HepG2 (cell line): ENCODE measurements around the gene PHF13. TPM values are rescaled to one million over a fixed set of nuclear protein-coding genes. Genes with fewer than 3 reads are reported as not detected.

Experiments
- ISL2 ChIP-seq: sonication (generic); formaldehyde crosslinking; IDR thresholded peaks from 2 replicates; pipeline ENCODE4 v1.5.0; 2020; ENCODE audit warnings: missing genetic modification reagents
- JARID2 ChIP-seq: sonication (generic); formaldehyde crosslinking; IDR thresholded peaks from 2 replicates; pipeline ENCODE4 v1.8.1; 2023; ENCODE audit warnings: missing genetic modification reagents, inconsistent platforms; ENCODE audit not compliant: insufficient replicate concordance
- KAT7 ChIP-seq: IDR thresholded peaks from 2 replicates; pipeline ENCODE4 v1.6.1; 2018; ENCODE audit warnings: borderline replicate concordance, missing compliant biosample characterization
- KDM3A ChIP-seq: IDR thresholded peaks from 2 replicates; pipeline ENCODE4 v1.6.1; 2018; ENCODE audit warnings: low read depth, missing compliant biosample characterization
- NR3C1 ChIP-seq: sonication (generic); formaldehyde crosslinking; IDR thresholded peaks from 2 replicates; pipeline ENCODE4 v1.4.0; 2020; ENCODE audit warnings: missing genetic modification reagents
- SOX6 ChIP-seq, 2 experiments: fragments of 450-650 bp in 1 of 2; sonication (generic) in 1 of 2; formaldehyde crosslinking in 1 of 2; IDR thresholded peaks; 2 replicates each; pipeline versions ENCODE4 v1.4.0 to v1.6.1; 2017 to 2020; ENCODE audit warnings: antibody characterized with exemption in 1 of 2, mild to moderate bottlenecking in 1 of 2, missing genetic modification reagents in 1 of 2
- ZFP62 ChIP-seq: sonication (generic); formaldehyde crosslinking; IDR thresholded peaks from 2 replicates; pipeline ENCODE4 v1.4.0; 2020; ENCODE audit warnings: missing genetic modification reagents
- ZNF749 ChIP-seq: sonication (generic); formaldehyde crosslinking; IDR thresholded peaks from 2 replicates; pipeline ENCODE4 v1.8.0; 2022; ENCODE audit warnings: mild to moderate bottlenecking, missing genetic modification reagents, moderate library complexity, borderline replicate concordance
- ZNF773 ChIP-seq: sonication (generic); formaldehyde crosslinking; IDR thresholded peaks from 2 replicates; pipeline ENCODE4 v1.4.0; 2020; ENCODE audit warnings: missing genetic modification reagents, borderline replicate concordance
- polyA plus RNA-seq, 8 experiments: library from polyadenylated mRNA; depleted of rRNA in 3 of 8; stranded (reverse) in 7 of 8; unstranded in 1 of 8; fragments of >200 nt; fragmentation: Illumina TruSeq in 4 of 8; extraction: Trizol in 4 of 8; gene quantifications; 2 replicates each; pipeline versions ENCODE4 v1.2.1 to v1.2.3, GENCODE V29; 2011 to 2016; ENCODE audit warnings: low read depth in 4 of 8, missing spikeins in 1 of 8, mixed read lengths in 1 of 8; ENCODE audit not compliant: insufficient read depth in 1 of 8
- total RNA-seq, 5 experiments: library from RNA; depleted of rRNA; stranded (reverse); fragments of >200 nt; fragmentation: Illumina TruSeq; extraction: Trizol; gene quantifications; 2 replicates each; pipeline ENCODE4 v1.2.3, GENCODE V29; 2016; ENCODE audit warnings: low read depth in 1 of 5
- TF ChIP-seq, protein P1 (sequence below): sonication (generic); formaldehyde crosslinking; IDR thresholded peaks from 2 replicates; pipeline ENCODE4 v1.4.0; 2020; ENCODE audit warnings: mild to moderate bottlenecking, missing genetic modification reagents
- TF ChIP-seq, protein P2 (sequence below): sonication (generic); formaldehyde crosslinking; IDR thresholded peaks from 2 replicates; pipeline ENCODE4 v1.4.0; 2020; ENCODE audit warnings: mild to moderate bottlenecking, low read depth, missing genetic modification reagents
- TF ChIP-seq, protein P3 (sequence below): sonication (generic); formaldehyde crosslinking; IDR thresholded peaks from 2 replicates; pipeline ENCODE4 v1.9.0; 2021; ENCODE audit warnings: missing genetic modification reagents, borderline replicate concordance
- TF ChIP-seq, protein P4 (sequence below): sonication (generic); formaldehyde crosslinking; IDR thresholded peaks from 2 replicates; pipeline ENCODE4 v1.5.0; 2020; ENCODE audit warnings: mild to moderate bottlenecking, missing genetic modification reagents, borderline replicate concordance

The PHF13 gene
- total and polyA plus RNA-seq, 2 of the 13 experiments (the other 11 are each of a cell fraction or from before 2014, with no cell fraction given), result 4.7 to 7.4 TPM

DNA sequence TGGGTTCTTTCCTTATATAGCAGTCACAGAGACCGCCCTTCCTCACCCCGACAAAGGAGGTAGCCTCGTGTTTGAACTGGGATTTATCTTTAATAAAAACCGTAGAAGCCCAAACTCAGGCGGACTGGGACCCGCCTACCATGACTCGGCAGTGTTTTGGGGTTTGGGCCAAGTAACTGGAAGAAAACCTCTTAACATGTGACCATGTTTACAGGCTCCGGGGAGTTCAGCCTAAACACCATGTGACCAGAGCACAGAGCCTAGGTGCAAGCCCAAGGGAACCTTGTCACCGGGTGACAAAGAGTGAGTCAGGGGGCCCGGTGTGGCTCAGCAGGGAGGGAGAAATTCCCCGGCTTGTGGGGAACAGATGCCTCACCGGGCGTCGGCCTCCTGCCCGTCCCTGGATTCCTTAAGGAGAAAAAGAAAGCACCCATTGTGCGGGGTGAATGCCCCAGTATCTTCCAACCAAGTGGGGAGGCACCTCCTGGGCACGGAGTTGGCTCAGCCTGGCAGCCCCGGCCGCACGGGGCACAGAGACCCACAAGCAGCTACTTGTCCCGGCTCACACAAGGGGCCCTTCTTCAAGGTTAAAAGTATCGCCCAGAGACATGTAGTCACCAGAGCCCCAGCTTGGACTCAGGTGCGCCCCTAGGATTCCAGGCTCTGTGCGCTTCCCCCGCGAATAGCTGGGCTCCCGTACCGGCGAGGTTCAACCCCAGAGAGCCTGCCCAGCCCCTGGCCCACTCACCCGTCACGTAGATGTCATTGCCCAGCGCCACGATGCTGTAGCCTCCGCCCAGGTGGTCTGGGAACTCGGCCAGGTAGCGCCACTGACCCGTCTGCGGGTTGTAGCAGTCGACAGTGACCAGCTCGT, 12.2 kb upstream of the PHF13 start (continued):
- no peak for TF ChIP-seq SOX6 (IDR thresholded peaks at IDR 0.05)
- TF ChIP-seq SOX6 (CRISPR knock-in tag; IDR thresholded peaks at IDR 0.05), result peak; percentile 20; the same call in 1 of the 2 replicates
- TF ChIP-seq KDM3A (CRISPR knock-in tag), result no peak
- TF ChIP-seq, protein P1, sequence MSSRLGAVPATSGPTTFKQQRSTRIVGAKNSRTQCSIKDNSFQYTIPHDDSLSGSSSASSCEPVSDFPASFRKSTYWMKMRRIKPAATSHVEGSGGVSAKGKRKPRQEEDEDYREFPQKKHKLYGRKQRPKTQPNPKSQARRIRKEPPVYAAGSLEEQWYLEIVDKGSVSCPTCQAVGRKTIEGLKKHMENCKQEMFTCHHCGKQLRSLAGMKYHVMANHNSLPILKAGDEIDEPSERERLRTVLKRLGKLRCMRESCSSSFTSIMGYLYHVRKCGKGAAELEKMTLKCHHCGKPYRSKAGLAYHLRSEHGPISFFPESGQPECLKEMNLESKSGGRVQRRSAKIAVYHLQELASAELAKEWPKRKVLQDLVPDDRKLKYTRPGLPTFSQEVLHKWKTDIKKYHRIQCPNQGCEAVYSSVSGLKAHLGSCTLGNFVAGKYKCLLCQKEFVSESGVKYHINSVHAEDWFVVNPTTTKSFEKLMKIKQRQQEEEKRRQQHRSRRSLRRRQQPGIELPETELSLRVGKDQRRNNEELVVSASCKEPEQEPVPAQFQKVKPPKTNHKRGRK (CRISPR knock-in tag), result no peak
- TF ChIP-seq, protein P2, sequence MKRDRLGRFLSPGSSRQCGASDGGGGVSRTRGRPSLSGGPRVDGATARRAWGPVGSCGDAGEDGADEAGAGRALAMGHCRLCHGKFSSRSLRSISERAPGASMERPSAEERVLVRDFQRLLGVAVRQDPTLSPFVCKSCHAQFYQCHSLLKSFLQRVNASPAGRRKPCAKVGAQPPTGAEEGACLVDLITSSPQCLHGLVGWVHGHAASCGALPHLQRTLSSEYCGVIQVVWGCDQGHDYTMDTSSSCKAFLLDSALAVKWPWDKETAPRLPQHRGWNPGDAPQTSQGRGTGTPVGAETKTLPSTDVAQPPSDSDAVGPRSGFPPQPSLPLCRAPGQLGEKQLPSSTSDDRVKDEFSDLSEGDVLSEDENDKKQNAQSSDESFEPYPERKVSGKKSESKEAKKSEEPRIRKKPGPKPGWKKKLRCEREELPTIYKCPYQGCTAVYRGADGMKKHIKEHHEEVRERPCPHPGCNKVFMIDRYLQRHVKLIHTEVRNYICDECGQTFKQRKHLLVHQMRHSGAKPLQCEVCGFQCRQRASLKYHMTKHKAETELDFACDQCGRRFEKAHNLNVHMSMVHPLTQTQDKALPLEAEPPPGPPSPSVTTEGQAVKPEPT (CRISPR knock-in tag), result peak; percentile 20; the same call in 1 of the 2 replicates
- TF ChIP-seq, protein P3, sequence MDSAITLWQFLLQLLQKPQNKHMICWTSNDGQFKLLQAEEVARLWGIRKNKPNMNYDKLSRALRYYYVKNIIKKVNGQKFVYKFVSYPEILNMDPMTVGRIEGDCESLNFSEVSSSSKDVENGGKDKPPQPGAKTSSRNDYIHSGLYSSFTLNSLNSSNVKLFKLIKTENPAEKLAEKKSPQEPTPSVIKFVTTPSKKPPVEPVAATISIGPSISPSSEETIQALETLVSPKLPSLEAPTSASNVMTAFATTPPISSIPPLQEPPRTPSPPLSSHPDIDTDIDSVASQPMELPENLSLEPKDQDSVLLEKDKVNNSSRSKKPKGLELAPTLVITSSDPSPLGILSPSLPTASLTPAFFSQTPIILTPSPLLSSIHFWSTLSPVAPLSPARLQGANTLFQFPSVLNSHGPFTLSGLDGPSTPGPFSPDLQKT (CRISPR knock-in tag), result peak; percentile 21; the same call in 1 of the 2 replicates
- no peak; the same call in 1 of the 2 replicates for TF ChIP-seq ZNF749
- TF ChIP-seq NR3C1 (CRISPR knock-in tag), result no peak
- TF ChIP-seq ISL2 (CRISPR knock-in tag), result no peak
- no peak for TF ChIP-seq JARID2 (CRISPR knock-in tag)
- no peak for TF ChIP-seq ZNF773
- TF ChIP-seq, protein P4, sequence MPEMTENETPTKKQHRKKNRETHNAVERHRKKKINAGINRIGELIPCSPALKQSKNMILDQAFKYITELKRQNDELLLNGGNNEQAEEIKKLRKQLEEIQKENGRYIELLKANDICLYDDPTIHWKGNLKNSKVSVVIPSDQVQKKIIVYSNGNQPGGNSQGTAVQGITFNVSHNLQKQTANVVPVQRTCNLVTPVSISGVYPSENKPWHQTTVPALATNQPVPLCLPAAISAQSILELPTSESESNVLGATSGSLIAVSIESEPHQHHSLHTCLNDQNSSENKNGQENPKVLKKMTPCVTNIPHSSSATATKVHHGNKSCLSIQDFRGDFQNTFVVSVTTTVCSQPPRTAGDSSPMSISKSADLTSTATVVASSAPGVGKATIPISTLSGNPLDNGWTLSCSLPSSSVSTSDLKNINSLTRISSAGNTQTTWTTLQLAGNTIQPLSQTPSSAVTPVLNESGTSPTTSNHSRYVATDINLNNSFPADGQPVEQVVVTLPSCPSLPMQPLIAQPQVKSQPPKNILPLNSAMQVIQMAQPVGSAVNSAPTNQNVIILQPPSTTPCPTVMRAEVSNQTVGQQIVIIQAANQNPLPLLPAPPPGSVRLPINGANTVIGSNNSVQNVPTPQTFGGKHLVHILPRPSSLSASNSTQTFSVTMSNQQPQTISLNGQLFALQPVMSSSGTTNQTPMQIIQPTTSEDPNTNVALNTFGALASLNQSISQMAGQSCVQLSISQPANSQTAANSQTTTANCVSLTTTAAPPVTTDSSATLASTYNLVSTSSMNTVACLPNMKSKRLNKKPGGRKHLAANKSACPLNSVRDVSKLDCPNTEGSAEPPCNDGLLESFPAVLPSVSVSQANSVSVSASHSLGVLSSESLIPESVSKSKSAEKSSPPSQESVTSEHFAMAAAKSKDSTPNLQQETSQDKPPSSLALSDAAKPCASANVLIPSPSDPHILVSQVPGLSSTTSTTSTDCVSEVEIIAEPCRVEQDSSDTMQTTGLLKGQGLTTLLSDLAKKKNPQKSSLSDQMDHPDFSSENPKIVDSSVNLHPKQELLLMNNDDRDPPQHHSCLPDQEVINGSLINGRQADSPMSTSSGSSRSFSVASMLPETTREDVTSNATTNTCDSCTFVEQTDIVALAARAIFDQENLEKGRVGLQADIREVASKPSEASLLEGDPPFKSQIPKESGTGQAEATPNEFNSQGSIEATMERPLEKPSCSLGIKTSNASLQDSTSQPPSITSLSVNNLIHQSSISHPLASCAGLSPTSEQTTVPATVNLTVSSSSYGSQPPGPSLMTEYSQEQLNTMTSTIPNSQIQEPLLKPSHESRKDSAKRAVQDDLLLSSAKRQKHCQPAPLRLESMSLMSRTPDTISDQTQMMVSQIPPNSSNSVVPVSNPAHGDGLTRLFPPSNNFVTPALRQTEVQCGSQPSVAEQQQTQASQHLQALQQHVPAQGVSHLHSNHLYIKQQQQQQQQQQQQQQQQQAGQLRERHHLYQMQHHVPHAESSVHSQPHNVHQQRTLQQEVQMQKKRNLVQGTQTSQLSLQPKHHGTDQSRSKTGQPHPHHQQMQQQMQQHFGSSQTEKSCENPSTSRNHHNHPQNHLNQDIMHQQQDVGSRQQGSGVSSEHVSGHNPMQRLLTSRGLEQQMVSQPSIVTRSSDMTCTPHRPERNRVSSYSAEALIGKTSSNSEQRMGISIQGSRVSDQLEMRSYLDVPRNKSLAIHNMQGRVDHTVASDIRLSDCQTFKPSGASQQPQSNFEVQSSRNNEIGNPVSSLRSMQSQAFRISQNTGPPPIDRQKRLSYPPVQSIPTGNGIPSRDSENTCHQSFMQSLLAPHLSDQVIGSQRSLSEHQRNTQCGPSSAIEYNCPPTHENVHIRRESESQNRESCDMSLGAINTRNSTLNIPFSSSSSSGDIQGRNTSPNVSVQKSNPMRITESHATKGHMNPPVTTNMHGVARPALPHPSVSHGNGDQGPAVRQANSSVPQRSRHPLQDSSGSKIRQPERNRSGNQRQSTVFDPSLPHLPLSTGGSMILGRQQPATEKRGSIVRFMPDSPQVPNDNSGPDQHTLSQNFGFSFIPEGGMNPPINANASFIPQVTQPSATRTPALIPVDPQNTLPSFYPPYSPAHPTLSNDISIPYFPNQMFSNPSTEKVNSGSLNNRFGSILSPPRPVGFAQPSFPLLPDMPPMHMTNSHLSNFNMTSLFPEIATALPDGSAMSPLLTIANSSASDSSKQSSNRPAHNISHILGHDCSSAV (CRISPR knock-in tag), result no peak
- no peak for TF ChIP-seq ZFP62 (CRISPR knock-in tag)
- TF ChIP-seq KAT7 (CRISPR knock-in tag), result no peak
